Measurements from ENCODE around the gene DOK5.

DOK5 gene

DNA sequence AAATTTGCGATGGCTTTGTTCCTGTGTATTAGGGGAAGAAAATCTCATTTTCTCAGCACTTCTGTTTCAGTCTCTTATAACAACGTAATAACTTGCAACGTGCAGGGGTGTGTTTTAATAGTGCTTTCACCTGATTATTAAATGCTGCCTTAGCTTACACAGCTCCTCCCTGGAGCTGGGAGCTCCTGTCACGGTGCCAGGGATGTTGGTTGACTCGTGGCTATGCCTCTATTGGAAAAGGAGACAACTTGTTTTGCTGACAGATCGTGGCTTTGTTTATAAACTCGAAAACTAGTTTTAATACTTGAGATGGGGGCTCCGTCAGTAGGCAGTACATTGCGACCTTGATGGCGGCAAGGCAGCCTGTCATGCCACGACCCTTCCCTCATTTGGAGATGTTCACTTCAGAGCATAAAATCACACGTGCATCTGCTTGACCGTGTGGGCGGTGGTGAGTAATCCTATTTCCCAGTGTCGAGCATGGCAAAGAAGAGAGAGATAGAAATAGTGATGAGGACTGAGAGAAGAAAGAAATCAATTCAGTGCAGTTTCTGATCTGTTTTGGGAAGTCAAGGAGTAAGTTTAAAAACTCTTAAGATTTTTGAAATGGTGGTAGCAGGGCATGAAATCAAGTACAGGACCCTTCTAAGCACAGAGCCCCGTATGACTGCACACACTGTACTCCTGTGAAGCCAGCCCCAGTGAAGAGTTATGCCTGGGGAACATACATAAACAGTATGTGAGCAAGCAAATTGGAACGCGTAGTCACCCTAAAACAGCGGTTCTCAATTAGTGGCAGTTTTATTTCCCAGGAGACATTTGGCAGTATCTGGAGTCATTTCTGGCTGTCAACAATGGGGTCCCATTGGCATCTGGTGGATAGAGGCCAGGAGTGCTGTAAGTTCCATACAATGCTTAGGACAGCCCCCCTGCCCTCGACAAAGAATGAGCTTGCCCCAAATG, 147.2 kb downstream of the DOK5 start:
- no peak for DNase-seq

DNA sequence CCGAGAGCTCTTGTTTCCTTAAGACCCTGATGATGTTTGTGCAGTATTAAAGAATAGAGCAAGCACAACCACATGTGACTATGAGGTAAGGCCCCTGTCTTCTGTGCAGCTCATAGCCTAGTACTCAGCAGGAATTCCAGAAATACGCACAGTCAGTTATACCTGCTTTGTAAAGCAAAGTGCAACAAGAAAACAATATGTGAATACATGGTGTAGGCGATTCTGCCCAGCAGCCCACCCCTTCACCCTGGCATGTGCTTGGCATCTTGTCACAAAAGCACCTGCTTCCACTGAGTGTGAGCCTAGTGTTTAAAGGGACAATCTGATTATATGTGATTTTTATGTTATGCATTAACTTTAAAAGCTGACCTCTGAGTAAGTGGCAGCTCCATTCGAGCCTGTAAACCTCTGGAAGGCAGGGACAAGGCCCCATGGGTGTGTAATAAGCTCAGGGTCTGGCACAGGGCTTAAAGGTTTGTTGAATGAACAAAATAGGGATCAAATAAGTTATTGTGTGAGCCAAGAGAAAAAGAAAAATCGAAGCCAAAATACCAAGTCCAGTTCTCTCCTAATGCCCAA, 148.7 kb downstream of the DOK5 start:
- DNase-seq = no peak

DNA sequence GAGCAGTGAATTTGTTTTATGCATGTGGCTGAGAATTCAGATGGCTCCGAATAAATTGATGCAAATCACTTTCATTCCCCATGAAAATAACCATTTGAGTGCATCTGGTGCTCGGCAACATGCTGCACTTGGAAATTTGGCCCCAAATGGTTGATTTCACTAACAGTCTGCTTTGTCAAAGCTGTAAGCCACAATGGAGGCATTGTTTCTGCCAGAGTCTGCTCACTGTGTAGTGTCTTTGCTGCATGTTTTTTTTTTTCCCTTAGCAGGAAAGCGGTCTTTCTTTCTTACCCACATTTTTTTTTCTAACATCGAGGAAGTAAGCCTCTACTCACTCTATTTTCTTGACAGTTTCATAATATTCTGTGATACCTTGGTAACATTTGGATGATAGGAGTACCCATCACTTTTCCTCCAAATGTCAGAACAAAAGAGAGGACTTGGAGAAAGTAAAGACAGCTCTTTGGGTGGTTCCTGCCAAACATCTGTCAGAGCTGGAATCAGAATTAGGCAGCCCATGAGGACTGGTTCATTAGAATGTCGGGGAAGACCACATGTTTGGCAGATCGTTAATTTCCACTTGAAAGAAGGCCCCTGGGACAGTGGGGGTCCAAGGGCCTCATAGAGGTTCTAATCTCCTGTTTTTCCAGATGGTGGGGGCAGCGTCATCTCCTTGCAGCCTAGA, 149.5 kb downstream of the DOK5 start:
- DNase-seq = no peak

GRCh38 chr20:54625497-54625896, 150.1 kb downstream of the DOK5 start:
- peak; percentile 21 for DNase-seq

GRCh38 chr20:54626126-54626525, 150.7 kb downstream of the DOK5 start:
- DNase-seq = no peak

- no peak for DNase-seq
Observed at GRCh38 chr20:54629632-54630031, 154.2 kb downstream of the DOK5 start.

GRCh38 chr20:54630582-54630981, 155.2 kb downstream of the DOK5 start:
- no peak for DNase-seq

DNA sequence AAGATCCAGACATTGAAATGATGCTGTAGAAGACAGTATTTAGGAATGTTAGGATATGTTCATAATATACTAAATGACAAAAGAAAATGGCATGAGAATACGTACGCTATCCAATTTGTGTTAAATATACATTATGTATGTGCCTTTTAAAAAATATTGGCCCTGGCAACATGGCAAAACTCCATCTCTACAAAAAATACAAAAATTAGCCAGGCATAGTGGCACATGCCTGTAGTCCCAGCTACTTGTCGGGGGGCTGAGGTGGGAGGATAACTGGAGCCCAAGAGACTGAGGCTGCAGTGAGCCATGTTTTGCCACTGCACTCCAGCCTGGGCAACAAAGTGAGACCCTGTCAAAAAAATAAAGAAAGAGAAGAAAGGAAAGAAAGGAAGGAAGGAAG, 155.7 kb downstream of the DOK5 start:
- no peak for DNase-seq

DNA sequence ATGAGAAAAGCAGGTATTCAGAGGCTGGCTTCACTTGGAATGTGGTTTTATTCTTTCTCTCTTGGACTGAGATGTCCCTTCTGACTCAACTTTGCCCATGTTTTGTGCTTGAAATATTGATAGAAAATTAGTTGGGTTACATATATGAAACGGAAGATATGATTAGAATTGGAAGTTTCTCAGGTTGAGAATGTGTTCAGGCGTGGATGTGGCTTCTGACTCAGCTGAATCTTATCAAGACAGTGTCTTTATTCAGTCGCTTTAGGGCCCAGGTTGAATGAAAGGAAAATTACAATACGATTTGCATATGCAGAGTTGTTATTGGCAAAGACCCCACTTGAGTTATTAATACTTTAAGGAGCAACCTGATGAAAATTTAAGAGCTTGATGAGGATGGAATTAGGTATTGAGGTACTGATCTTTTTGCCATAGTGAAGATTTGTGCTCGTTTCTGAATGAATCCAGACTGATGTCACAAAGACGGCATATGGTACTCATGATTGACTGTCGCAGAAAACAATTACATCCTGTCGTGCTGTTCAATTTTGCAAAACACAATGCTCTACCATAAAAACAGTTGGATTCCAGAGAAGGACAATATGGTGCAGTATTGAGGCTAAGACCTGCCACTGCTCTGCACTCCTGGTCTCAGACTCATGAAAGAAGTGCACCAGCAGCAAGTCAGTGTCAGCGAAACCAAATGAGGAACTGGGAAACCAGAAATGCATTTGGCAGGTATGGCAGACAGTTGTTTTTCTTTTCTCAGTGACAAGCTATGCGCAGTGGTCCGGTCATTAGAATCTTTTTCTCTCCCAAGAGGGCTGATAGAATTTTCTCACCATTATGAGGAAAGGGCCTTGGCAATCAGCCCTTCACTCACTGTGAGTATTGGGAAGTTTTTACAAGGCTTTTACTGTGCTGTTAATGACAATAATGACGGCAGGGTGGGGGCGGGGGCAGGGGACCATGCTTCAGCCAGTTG, 158.3 kb downstream of the DOK5 start:
- DNase-seq = no peak

DNA sequence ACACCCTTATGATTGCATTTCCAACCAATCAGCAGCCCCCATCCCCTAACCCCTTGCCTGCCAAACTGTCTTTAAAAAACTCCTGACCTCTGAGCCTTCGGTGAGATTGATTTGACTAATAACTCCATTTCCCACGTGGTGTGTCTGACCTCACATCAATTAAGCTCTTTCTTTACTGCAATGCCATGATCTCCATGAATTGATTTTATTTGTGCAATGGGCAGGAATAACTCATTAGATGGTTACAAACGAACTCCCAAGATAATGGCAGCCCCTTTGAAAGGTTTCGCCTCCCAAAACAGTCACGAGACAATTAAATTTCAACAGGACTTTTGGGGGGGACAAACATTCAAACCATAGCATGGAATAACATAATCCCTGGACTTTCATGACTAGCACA, 161.2 kb downstream of the DOK5 start:
- no peak for DNase-seq

- no peak for DNase-seq
Observed at GRCh38 chr20:54639941-54640340, 164.5 kb downstream of the DOK5 start.

DNA sequence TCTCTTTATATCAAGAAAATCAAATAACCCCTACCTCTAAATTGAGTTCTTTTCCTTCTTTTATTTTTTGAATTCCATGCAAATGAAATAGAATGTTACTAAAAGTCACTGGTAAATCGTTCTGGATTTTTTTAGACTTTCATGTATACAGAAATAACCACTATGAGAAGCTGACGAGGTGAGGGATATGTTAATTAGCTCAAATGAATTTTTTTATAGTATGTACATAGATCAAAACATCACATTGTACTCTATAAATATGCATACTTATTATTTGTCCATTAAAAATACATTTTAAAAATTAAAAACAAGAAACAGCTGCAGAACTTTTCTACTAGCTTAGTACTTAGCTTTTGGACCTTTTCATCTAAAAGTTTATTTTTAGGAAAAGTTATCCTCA, 165.4 kb downstream of the DOK5 start:
- DNase-seq = no peak

GRCh38 chr20:54642864-54643667, 167.7 kb downstream of the DOK5 start:
- no peak for DNase-seq

DNA sequence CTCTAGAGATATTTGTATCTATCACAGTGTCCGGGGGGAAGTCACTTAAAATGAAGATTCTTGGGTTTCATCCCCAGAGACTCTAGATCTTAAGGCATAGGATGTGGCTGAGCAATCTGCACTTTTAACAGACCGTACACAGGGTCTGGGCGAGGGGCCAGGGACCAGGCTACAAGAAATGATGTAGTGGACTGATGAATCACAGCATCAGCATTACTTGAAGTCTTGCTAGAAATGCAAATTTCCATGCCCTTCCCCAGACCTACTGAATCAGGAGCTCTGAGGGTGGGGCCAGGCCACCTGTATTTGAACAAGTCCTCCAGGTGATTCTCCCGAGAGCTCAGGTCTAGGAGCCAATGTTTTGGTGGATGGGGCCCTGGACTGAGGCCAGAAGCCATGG, 168.4 kb downstream of the DOK5 start:
- DNase-seq = no peak

- DNase-seq = no peak
Observed at GRCh38 chr20:54645445-54646155, 170.2 kb downstream of the DOK5 start.

DNA sequence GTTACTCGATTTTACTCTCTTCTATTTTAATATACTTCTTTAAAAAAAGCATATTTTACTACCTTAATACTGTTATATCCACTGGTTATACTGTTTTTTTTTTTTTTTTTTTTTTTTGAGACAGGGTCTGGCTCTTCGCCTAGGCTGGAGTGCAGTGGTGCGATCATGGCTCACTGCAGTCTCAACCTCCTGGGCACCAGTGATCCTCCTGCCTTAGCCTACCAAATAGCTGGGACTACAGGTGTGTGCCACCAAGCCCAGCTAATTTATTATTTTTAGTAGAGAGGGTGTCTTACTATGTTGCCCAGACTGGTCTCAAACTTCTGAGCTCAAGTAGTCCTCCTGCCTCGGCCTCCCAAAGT, 170.7 kb downstream of the DOK5 start:
- no peak for DNase-seq

GRCh38 chr20:54648421-54649142, 173.2 kb downstream of the DOK5 start:
- no peak for DNase-seq

GRCh38 chr20:54649511-54649962, 174.1 kb downstream of the DOK5 start:
- peak; percentile 57 for DNase-seq

- no peak for DNase-seq
Observed at GRCh38 chr20:54650052-54650719, 174.8 kb downstream of the DOK5 start.

GRCh38 chr20:54651252-54651651, 175.9 kb downstream of the DOK5 start:
- DNase-seq = no peak
